HepG2 (cell line): ENCODE measurements around the gene SLC9A8. TPM values are rescaled to one million over a fixed set of nuclear protein-coding genes. Genes with fewer than 3 reads are reported as not detected.

Source experiments
- ETV6 ChIP-seq: sonication (generic); formaldehyde crosslinking; conservative IDR thresholded peaks from 2 replicates; pipeline ENCODE4 v1.4.0; 2020; ENCODE audit warnings: missing genetic modification reagents
- FOXC1 ChIP-seq: sonication (generic); formaldehyde crosslinking; IDR thresholded peaks from 2 replicates; pipeline ENCODE4 v1.8.0; 2022; ENCODE audit warnings: mild to moderate bottlenecking, missing genetic modification reagents, borderline replicate concordance
- HOXA3 ChIP-seq: sonication (generic); formaldehyde crosslinking; IDR thresholded peaks from 2 replicates; pipeline ENCODE4 v1.5.0; 2020; ENCODE audit warnings: missing genetic modification reagents
- HOXA9 ChIP-seq: sonication (generic); formaldehyde crosslinking; IDR thresholded peaks from 2 replicates; pipeline ENCODE4 v1.8.1; 2022; ENCODE audit warnings: missing genetic modification reagents, mild to moderate bottlenecking, moderate library complexity, borderline replicate concordance
- JARID2 ChIP-seq: sonication (generic); formaldehyde crosslinking; IDR thresholded peaks from 2 replicates; pipeline ENCODE4 v1.8.1; 2023; ENCODE audit warnings: missing genetic modification reagents, inconsistent platforms; ENCODE audit not compliant: insufficient replicate concordance
- MAFK ChIP-seq, 2 experiments: IDR thresholded peaks in 1 of 2; conservative IDR thresholded peaks in 1 of 2; 2 replicates each; pipeline ENCODE4 v1.6.1; 2011; ENCODE audit warnings: improper control_type of control experiment in 2 of 2, low read length in 2 of 2
- MEIS1 ChIP-seq: sonication (generic); formaldehyde crosslinking; IDR thresholded peaks from 2 replicates; pipeline ENCODE4 v1.9.0; 2021; ENCODE audit warnings: mild to moderate bottlenecking, missing genetic modification reagents, moderate library complexity, borderline replicate concordance
- NCOA2 ChIP-seq: sonication (generic); formaldehyde crosslinking; IDR thresholded peaks from 2 replicates; pipeline ENCODE4 v1.8.0; 2022; ENCODE audit warnings: inconsistent platforms
- SMC3 ChIP-seq: IDR thresholded peaks from 2 replicates; pipeline ENCODE4 v1.6.1; 2011; ENCODE audit warnings: low read length, improper control_type of control experiment
- ZNF569 ChIP-seq: sonication (generic); formaldehyde crosslinking; IDR thresholded peaks from 2 replicates; pipeline ENCODE4 v1.5.0; 2020; ENCODE audit warnings: mild to moderate bottlenecking, missing genetic modification reagents, moderate library complexity, borderline replicate concordance
- ZNF570 ChIP-seq: sonication (generic); formaldehyde crosslinking; IDR thresholded peaks from 2 replicates; pipeline ENCODE4 v1.4.0; 2020; ENCODE audit warnings: mild to moderate bottlenecking, missing genetic modification reagents, borderline replicate concordance
- polyA plus RNA-seq, 8 experiments: library from polyadenylated mRNA; depleted of rRNA in 3 of 8; stranded (reverse) in 7 of 8; unstranded in 1 of 8; fragments of >200 nt; fragmentation: Illumina TruSeq in 4 of 8; extraction: Trizol in 4 of 8; gene quantifications; 2 replicates each; pipeline versions ENCODE4 v1.2.1 to v1.2.3, GENCODE V29; 2011 to 2016; ENCODE audit warnings: low read depth in 4 of 8, missing spikeins in 1 of 8, mixed read lengths in 1 of 8; ENCODE audit not compliant: insufficient read depth in 1 of 8
- total RNA-seq, 5 experiments: library from RNA; depleted of rRNA; stranded (reverse); fragments of >200 nt; fragmentation: Illumina TruSeq; extraction: Trizol; gene quantifications; 2 replicates each; pipeline ENCODE4 v1.2.3, GENCODE V29; 2016; ENCODE audit warnings: low read depth in 1 of 5
- TF ChIP-seq, protein P1 (sequence below): fragments of 450-650 bp; IDR thresholded peaks from 2 replicates; pipeline ENCODE4 v1.6.1; 2017; ENCODE audit warnings: mild to moderate bottlenecking
- TF ChIP-seq, protein P2 (sequence below): sonication (generic); formaldehyde crosslinking; IDR thresholded peaks from 2 replicates; pipeline ENCODE4 v1.5.1; 2020; ENCODE audit warnings: missing genetic modification reagents, mild to moderate bottlenecking, borderline replicate concordance
- TF ChIP-seq, protein P3 (sequence below): sonication (generic); formaldehyde crosslinking; IDR thresholded peaks from 2 replicates; pipeline ENCODE4 v1.4.0; 2020; ENCODE audit warnings: missing genetic modification reagents, borderline replicate concordance
- TF ChIP-seq, protein P4 (sequence below): sonication (generic); formaldehyde crosslinking; conservative IDR thresholded peaks from 2 replicates; pipeline ENCODE4 v1.4.0; 2020; ENCODE audit warnings: missing genetic modification reagents
- TF ChIP-seq, protein P5 (sequence below): sonication (generic); formaldehyde crosslinking; IDR thresholded peaks from 2 replicates; pipeline ENCODE4 v1.8.1; 2023; ENCODE audit warnings: missing genetic modification reagents, mild to moderate bottlenecking, borderline replicate concordance
- TF ChIP-seq, protein P6 (sequence below): sonication (generic); formaldehyde crosslinking; conservative IDR thresholded peaks from 2 replicates; pipeline ENCODE4 v1.4.0; 2020; ENCODE audit warnings: missing genetic modification reagents

The SLC9A8 gene
- total and polyA plus RNA-seq, 2 of the 13 experiments (the other 11 are each of a cell fraction or from before 2014, with no cell fraction given), result 4.1 to 7.4 TPM

DNA sequence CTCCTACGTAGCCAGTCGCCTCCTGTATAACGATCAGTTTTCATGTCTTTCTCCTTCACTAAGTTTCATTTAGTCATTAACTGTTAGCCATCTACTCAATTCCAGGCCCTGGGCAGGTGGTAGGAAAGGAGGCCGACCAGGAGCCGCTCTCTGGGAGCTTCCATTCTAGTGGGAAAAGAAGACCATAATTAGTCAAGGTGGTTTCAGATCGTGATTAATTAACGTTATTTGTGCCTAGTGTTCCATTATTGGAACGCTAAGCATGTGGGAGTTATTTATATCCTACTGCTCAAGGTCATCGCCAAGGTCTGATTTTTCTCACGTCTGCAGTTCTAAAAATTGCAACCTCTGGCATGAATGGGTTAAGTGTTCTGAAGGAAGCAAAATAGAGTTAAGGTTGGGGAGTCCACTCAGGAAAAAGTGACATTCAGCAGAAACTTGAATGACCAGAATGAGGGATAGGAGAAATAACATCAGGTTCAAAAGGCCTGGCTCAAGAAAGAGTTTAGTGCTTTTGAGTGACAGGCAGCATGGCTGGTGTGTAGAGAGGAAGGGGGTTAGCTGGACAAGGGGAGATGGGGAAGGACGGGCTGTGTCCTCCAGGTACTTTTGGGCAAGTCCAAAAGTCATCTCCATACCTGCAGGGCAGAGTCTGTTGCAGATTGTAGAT is 812 bp downstream of the SLC9A8 start (continued):
- TF ChIP-seq FOXC1 (CRISPR knock-in tag) (no peak), ZNF569 (no peak), HOXA3 (no peak; the same call in 1 of the 2 replicates), NCOA2 (CRISPR knock-in tag) (no peak; the same call in 1 of the 2 replicates), ZNF570 (CRISPR knock-in tag) (no peak), SMC3 (no peak), MAFK (conservative IDR thresholded peaks at IDR 0.05 in 1 of 2, IDR thresholded peaks at IDR 0.05 in 1 of 2; ENCODE audit: low read length in 2 of 2) (0 out of 4 replicates have a peak, but pooled peaks have one; percentile 5 to 27), JARID2 (no peak), MEIS1 (CRISPR knock-in tag) (no peak), HOXA9 (CRISPR knock-in tag) (0 out of 2 replicates have a peak, but pooled peaks have one; percentile 44), ETV6 (CRISPR knock-in tag) (0 out of 2 replicates have a peak, but pooled peaks have one; percentile 18)
- TF ChIP-seq, protein P1, sequence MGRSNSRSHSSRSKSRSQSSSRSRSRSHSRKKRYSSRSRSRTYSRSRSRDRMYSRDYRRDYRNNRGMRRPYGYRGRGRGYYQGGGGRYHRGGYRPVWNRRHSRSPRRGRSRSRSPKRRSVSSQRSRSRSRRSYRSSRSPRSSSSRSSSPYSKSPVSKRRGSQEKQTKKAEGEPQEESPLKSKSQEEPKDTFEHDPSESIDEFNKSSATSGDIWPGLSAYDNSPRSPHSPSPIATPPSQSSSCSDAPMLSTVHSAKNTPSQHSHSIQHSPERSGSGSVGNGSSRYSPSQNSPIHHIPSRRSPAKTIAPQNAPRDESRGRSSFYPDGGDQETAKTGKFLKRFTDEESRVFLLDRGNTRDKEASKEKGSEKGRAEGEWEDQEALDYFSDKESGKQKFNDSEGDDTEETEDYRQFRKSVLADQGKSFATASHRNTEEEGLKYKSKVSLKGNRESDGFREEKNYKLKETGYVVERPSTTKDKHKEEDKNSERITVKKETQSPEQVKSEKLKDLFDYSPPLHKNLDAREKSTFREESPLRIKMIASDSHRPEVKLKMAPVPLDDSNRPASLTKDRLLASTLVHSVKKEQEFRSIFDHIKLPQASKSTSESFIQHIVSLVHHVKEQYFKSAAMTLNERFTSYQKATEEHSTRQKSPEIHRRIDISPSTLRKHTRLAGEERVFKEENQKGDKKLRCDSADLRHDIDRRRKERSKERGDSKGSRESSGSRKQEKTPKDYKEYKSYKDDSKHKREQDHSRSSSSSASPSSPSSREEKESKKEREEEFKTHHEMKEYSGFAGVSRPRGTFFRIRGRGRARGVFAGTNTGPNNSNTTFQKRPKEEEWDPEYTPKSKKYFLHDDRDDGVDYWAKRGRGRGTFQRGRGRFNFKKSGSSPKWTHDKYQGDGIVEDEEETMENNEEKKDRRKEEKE, result no peak
- TF ChIP-seq, protein P2, sequence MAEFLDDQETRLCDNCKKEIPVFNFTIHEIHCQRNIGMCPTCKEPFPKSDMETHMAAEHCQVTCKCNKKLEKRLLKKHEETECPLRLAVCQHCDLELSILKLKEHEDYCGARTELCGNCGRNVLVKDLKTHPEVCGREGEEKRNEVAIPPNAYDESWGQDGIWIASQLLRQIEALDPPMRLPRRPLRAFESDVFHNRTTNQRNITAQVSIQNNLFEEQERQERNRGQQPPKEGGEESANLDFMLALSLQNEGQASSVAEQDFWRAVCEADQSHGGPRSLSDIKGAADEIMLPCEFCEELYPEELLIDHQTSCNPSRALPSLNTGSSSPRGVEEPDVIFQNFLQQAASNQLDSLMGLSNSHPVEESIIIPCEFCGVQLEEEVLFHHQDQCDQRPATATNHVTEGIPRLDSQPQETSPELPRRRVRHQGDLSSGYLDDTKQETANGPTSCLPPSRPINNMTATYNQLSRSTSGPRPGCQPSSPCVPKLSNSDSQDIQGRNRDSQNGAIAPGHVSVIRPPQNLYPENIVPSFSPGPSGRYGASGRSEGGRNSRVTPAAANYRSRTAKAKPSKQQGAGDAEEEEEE (CRISPR knock-in tag), result no peak
- TF ChIP-seq, protein P3, sequence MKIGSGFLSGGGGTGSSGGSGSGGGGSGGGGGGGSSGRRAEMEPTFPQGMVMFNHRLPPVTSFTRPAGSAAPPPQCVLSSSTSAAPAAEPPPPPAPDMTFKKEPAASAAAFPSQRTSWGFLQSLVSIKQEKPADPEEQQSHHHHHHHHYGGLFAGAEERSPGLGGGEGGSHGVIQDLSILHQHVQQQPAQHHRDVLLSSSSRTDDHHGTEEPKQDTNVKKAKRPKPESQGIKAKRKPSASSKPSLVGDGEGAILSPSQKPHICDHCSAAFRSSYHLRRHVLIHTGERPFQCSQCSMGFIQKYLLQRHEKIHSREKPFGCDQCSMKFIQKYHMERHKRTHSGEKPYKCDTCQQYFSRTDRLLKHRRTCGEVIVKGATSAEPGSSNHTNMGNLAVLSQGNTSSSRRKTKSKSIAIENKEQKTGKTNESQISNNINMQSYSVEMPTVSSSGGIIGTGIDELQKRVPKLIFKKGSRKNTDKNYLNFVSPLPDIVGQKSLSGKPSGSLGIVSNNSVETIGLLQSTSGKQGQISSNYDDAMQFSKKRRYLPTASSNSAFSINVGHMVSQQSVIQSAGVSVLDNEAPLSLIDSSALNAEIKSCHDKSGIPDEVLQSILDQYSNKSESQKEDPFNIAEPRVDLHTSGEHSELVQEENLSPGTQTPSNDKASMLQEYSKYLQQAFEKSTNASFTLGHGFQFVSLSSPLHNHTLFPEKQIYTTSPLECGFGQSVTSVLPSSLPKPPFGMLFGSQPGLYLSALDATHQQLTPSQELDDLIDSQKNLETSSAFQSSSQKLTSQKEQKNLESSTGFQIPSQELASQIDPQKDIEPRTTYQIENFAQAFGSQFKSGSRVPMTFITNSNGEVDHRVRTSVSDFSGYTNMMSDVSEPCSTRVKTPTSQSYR (CRISPR knock-in tag), result no peak
- TF ChIP-seq, protein P4, sequence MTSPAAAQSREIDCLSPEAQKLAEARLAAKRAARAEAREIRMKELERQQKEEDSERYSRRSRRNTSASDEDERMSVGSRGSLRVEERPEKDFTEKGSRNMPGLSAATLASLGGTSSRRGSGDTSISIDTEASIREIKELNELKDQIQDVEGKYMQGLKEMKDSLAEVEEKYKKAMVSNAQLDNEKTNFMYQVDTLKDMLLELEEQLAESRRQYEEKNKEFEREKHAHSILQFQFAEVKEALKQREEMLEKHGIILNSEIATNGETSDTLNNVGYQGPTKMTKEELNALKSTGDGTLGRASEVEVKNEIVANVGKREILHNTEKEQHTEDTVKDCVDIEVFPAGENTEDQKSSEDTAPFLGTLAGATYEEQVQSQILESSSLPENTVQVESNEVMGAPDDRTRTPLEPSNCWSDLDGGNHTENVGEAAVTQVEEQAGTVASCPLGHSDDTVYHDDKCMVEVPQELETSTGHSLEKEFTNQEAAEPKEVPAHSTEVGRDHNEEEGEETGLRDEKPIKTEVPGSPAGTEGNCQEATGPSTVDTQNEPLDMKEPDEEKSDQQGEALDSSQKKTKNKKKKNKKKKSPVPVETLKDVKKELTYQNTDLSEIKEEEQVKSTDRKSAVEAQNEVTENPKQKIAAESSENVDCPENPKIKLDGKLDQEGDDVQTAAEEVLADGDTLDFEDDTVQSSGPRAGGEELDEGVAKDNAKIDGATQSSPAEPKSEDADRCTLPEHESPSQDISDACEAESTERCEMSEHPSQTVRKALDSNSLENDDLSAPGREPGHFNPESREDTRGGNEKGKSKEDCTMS (CRISPR knock-in tag), result no peak; the same call in 1 of the 2 replicates
- TF ChIP-seq, protein P5, sequence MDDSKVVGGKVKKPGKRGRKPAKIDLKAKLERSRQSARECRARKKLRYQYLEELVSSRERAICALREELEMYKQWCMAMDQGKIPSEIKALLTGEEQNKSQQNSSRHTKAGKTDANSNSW (CRISPR knock-in tag), result no peak
- TF ChIP-seq, protein P6, sequence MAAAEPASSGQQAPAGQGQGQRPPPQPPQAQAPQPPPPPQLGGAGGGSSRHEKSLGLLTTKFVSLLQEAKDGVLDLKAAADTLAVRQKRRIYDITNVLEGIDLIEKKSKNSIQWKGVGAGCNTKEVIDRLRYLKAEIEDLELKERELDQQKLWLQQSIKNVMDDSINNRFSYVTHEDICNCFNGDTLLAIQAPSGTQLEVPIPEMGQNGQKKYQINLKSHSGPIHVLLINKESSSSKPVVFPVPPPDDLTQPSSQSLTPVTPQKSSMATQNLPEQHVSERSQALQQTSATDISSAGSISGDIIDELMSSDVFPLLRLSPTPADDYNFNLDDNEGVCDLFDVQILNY (CRISPR knock-in tag), result no peak
